Type B pancreatic cell (in vitro differentiated cells): ENCODE measurements around the gene MYLK2. TPM values are rescaled to one million over a fixed set of nuclear protein-coding genes. Genes with fewer than 3 reads are reported as not detected.

Experiments
- DNase-seq: peaks from one replicate; pipeline ENCODE4 v3.0.0; 2021; ENCODE audit warnings: mixed read lengths; ENCODE audit not compliant: unreplicated experiment; ENCODE audit errors: extremely low spot score
- H3K27ac Mint-ChIP-seq: 2 replicates; pipeline ENCODE4 v1.8.0; 2021; ENCODE audit warnings: mild to moderate bottlenecking, mixed read lengths
- H3K27me3 Mint-ChIP-seq: 2 replicates; pipeline ENCODE4 v1.8.0; 2021; ENCODE audit warnings: mixed read lengths
- H3K36me3 Mint-ChIP-seq: 2 replicates; pipeline ENCODE4 v1.8.0; 2021; ENCODE audit warnings: mixed read lengths
- H3K4me1 Mint-ChIP-seq: one replicate; pipeline ENCODE4 v1.8.0; 2021; ENCODE audit warnings: mixed read lengths; ENCODE audit not compliant: unreplicated experiment
- H3K4me3 Mint-ChIP-seq: 2 replicates; pipeline ENCODE4 v1.8.0; 2021; ENCODE audit warnings: mild to moderate bottlenecking, mixed read lengths
- H3K9me3 Mint-ChIP-seq: 2 replicates; pipeline ENCODE4 v1.8.0; 2021; ENCODE audit warnings: mixed read lengths
- CTCF ChIP-seq: fragments of 200-600 bp; sonication (generic); conservative IDR thresholded peaks from 2 replicates; pipeline ENCODE4 v1.5.0; 2021; ENCODE audit warnings: antibody characterized with exemption, mild to moderate bottlenecking
- total RNA-seq: library from RNA; stranded (reverse); gene quantifications from 2 replicates; pipeline ENCODE4 v1.2.1, GENCODE V29; 2021; ENCODE audit warnings: low replicate concordance

Gene MYLK2
- total RNA-seq, 1 donor from 2014 or later = 0.77 TPM

GRCh38 chr20:31837896-31838397 lies 18.8 kb downstream of the MYLK2 start:
- Mint-ChIP-seq H3K4me1 (peaks cover 29% of the 10 kb centered on the region), H3K9me3 (no peaks in the 10 kb centered on the region), H3K27me3 (no peaks in the 10 kb centered on the region), H3K36me3 (no peaks in the 10 kb centered on the region), H3K27ac (no peak overlapping the region), H3K4me3 (no peak overlapping the region)
- DNase-seq = no peak
- TF ChIP-seq CTCF = no peak

GRCh38 chr20:31838646-31839292 lies 19.6 kb downstream of the MYLK2 start:
- DNase-seq = no peak
- Mint-ChIP-seq H3K36me3 (no peaks in the 10 kb centered on the region), H3K4me3 (no peak overlapping the region), H3K27ac (no peak overlapping the region), H3K27me3 (peaks cover 2% of the 10 kb centered on the region), H3K4me1 (peaks cover 30% of the 10 kb centered on the region), H3K9me3 (no peaks in the 10 kb centered on the region)
- TF ChIP-seq CTCF = no peak

- H3K4me3 Mint-ChIP-seq = no peak overlapping the region
- H3K27ac Mint-ChIP-seq = no peak overlapping the region
- no peaks in the 10 kb centered on the region for H3K9me3 Mint-ChIP-seq
- TF ChIP-seq CTCF = no peak
- H3K36me3 Mint-ChIP-seq = no peaks in the 10 kb centered on the region
- no peak for DNase-seq
- peaks cover 28% of the 10 kb centered on the region for H3K4me1 Mint-ChIP-seq
- peaks cover 4% of the 10 kb centered on the region for H3K27me3 Mint-ChIP-seq
These were observed 20.8 kb downstream of the MYLK2 start for GRCh38 chr20:31839782-31840487.

GRCh38 chr20:31840906-31841816 lies 22.0 kb downstream of the MYLK2 start:
- DNase-seq = no peak
- Mint-ChIP-seq H3K4me1 (peaks cover 19% of the 10 kb centered on the region), H3K4me3 (no peak overlapping the region), H3K27ac (no peak overlapping the region), H3K27me3 (peaks cover 4% of the 10 kb centered on the region), H3K36me3 (no peaks in the 10 kb centered on the region), H3K9me3 (no peaks in the 10 kb centered on the region)
- no peak for TF ChIP-seq CTCF

GRCh38 chr20:31841928-31842327 lies 22.8 kb downstream of the MYLK2 start:
- Mint-ChIP-seq H3K9me3 (no peaks in the 10 kb centered on the region), H3K27me3 (peaks cover 7% of the 10 kb centered on the region), H3K36me3 (no peaks in the 10 kb centered on the region), H3K4me1 (peaks cover 16% of the 10 kb centered on the region), H3K4me3 (no peak overlapping the region), H3K27ac (no peak overlapping the region)
- DNase-seq = no peak
- TF ChIP-seq CTCF = no peak
